Measurements from ENCODE around the gene TNXB.
A peak's percentile ranks its signal among the peaks of the same experiment; 100 is the strongest.
"Not testable (repeated sequence)": the region's sequence is repeated elsewhere in the genome, so short reads cannot be mapped to it uniquely, and the experiment has no call there.

TNXB gene

GRCh38 chr6:32109114-32109764 is at the start of gene TNXB:
TNXB (minus strand) TSS chr6:32109338; CDS start chr6:32098198, 11,140 bp downstream.
- DNase-seq = no peak

GRCh38 chr6:32158052-32158451 is 48.9 kb upstream of the TNXB start:
- DNase-seq = no peak

GRCh38 chr6:32156891-32157290 is 47.8 kb upstream of the TNXB start:
- DNase-seq = no peak

- DNase-seq = peak; percentile 86
These were observed 45.5 kb upstream of the TNXB start for GRCh38 chr6:32154514-32155161.

- peak; percentile 94 for DNase-seq
These were observed 44.7 kb upstream of the TNXB start, which contains the start of gene PPT2 for GRCh38 chr6:32153564-32154513. PPT2 (plus strand) TSS chr6:32154141; CDS start chr6:32154595, 454 bp downstream.

GRCh38 chr6:32152769-32153563 is 43.8 kb upstream of the TNXB start:
- peak; percentile 93 for DNase-seq

GRCh38 chr6:32151863-32152768 is 43.0 kb upstream of the TNXB start, which contains the start of gene PRRT1:
PRRT1 (minus strand) TSS chr6:32151939; CDS start chr6:32151827, 112 bp downstream.
- no peak for DNase-seq

GRCh38 chr6:32151181-32151862 is 42.2 kb upstream of the TNXB start:
- no peak for DNase-seq

GRCh38 chr6:32149932-32150870 is 41.1 kb upstream of the TNXB start:
- DNase-seq = peak; percentile 55

GRCh38 chr6:32149092-32149755 is 40.1 kb upstream of the TNXB start:
- DNase-seq = no peak

GRCh38 chr6:32148289-32149091 is 39.4 kb upstream of the TNXB start:
- DNase-seq = peak; percentile 70

- no peak for DNase-seq
These were observed 38.4 kb upstream of the TNXB start for GRCh38 chr6:32147401-32148132.

- no peak for DNase-seq
These were observed 37.5 kb upstream of the TNXB start for GRCh38 chr6:32146687-32147086.

GRCh38 chr6:32146287-32146686 is 37.1 kb upstream of the TNXB start:
- DNase-seq = no peak

GRCh38 chr6:32144238-32144637 is 35.1 kb upstream of the TNXB start:
- DNase-seq = not testable (repeated sequence)

GRCh38 chr6:32140420-32141046 is 31.4 kb upstream of the TNXB start:
- DNase-seq = no peak

GRCh38 chr6:32139590-32139989 is 30.5 kb upstream of the TNXB start:
- DNase-seq = no peak

All from islet precursor cell (in vitro differentiated cells).